B cell (primary cell): ENCODE results near the gene TEX11. TPM values are rescaled to one million over a fixed set of nuclear protein-coding genes. Genes with fewer than 3 reads are reported as not detected.

Source experiments
- ATAC-seq: fragments of 200-7000 bp; cut with Tn5 transposase; one replicate; pipeline ENCODE4 v1.10.0; 2021; ENCODE audit warnings: low read depth, mild to moderate bottlenecking, moderate number of reproducible peaks, moderate library complexity
- CTCF ChIA-PET: fragments of 350-600 bp; sonication (Branson Sonifier 250); formaldehyde crosslinking; loops from one replicate; lab custom pipeline; 2021; ENCODE audit warnings: antibody characterized with exemption, inconsistent platforms; lab: Charles Lee
- POLR2A ChIA-PET: fragments of 350-600 bp; sonication (Branson Sonifier 250); formaldehyde crosslinking; loops from one replicate; lab custom pipeline; 2021; ENCODE audit warnings: antibody characterized with exemption; lab: Charles Lee
- DNase-seq: peaks from one replicate; pipeline ENCODE4 v3.0.0; 2013
- H2AFZ ChIP-seq: 2 replicates; pipeline ENCODE4 v1.6.1; 2012; ENCODE audit warnings: mild to moderate bottlenecking, low read depth, low read length; ENCODE audit not compliant: insufficient read depth, poor library complexity, severe bottlenecking
- H3K27ac ChIP-seq, 2 donors: 1 replicate in 1 of 2; 2 replicates in 1 of 2; pipeline ENCODE4 v1.5.1; 2012 to 2013; ENCODE audit warnings: low read length in 2 of 2, mild to moderate bottlenecking in 2 of 2, moderate library complexity in 1 of 2
- H3K27me3 ChIP-seq, 4 experiments: fragments of 200-600 bp in 1 of 4; sonication (generic) in 1 of 4; replicated peaks in 1 of 4; 1 replicate in 2 of 4; 2 replicates in 2 of 4; pipeline versions ENCODE4 v1.6.1 to v1.7.0; 2013 to 2016; ENCODE audit warnings: low read length in 3 of 4, mild to moderate bottlenecking in 2 of 4, mixed read lengths in 1 of 4, moderate library complexity in 1 of 4; ENCODE audit not compliant: insufficient read depth in 4 of 4, control insufficient read depth in 3 of 4; ENCODE audit errors: control extremely low read depth in 1 of 4
- H3K36me3 ChIP-seq, 2 experiments: replicated peaks in 1 of 2; 1 replicate in 1 of 2; 2 replicates in 1 of 2; pipeline versions ENCODE4 v1.6.1 to v1.7.1; 2013; ENCODE audit warnings: low read length in 1 of 2; ENCODE audit not compliant: insufficient read depth in 2 of 2, control insufficient read depth in 1 of 2; ENCODE audit errors: control extremely low read depth in 1 of 2, extremely low read depth in 1 of 2
- H3K4me1 ChIP-seq, 2 donors: fragments of 200-600 bp in 1 of 2; sonication (generic) in 1 of 2; 1 replicate in 1 of 2; 2 replicates in 1 of 2; pipeline versions ENCODE4 v1.5.1 to v1.6.1; 2013 to 2017; ENCODE audit warnings: low read length in 2 of 2; ENCODE audit not compliant: control insufficient read depth in 2 of 2, insufficient read depth in 2 of 2
- H3K4me2 ChIP-seq: replicated peaks from 2 replicates; pipeline ENCODE3; 2012; ENCODE audit warnings: mild to moderate bottlenecking, low read depth, low read length; ENCODE audit not compliant: poor library complexity, severe bottlenecking
- H3K4me3 ChIP-seq, 5 experiments: fragments of 200-600 bp in 1 of 5; sonication (generic) in 1 of 5; 1 replicate in 3 of 5; 2 replicates in 2 of 5; pipeline versions ENCODE4 v1.5.1 to v1.7.0; 2011 to 2016; ENCODE audit warnings: low read length in 4 of 5, mild to moderate bottlenecking in 4 of 5, low read depth in 2 of 5, control low read depth in 1 of 5, moderate library complexity in 1 of 5; ENCODE audit not compliant: insufficient read depth in 1 of 5; ENCODE audit errors: control extremely low read depth in 1 of 5, extremely low read depth in 1 of 5
- H3K79me2 ChIP-seq: fragments of 200-600 bp; sonication (generic); one replicate; pipeline ENCODE4 v1.6.0; 2016; ENCODE audit warnings: low read length; ENCODE audit not compliant: control insufficient read depth, insufficient read depth
- H3K9ac ChIP-seq: fragments of 200-600 bp; sonication (generic); 2 replicates; pipeline ENCODE4 v1.6.1; 2017; ENCODE audit warnings: mild to moderate bottlenecking, low read length, moderate library complexity
- H3K9me3 ChIP-seq, 3 donors: one replicate each; pipeline versions ENCODE4 v1.6.1 to v1.7.1; 2013; ENCODE audit warnings: low read length in 2 of 3; ENCODE audit not compliant: control insufficient read depth in 2 of 3, insufficient read depth in 1 of 3; ENCODE audit errors: control extremely low read depth in 1 of 3
- H4K20me1 ChIP-seq: 2 replicates; pipeline ENCODE4 v1.6.0; 2012; ENCODE audit warnings: mild to moderate bottlenecking, low read length; ENCODE audit not compliant: insufficient read depth, control insufficient read depth, poor library complexity, severe bottlenecking
- H3K27ac Mint-ChIP-seq: one replicate; pipeline ENCODE4 v1.8.0; 2021; ENCODE audit warnings: mixed read lengths
- H3K27me3 Mint-ChIP-seq: one replicate; pipeline ENCODE4 v1.8.0; 2021; ENCODE audit warnings: mixed read lengths
- H3K4me1 Mint-ChIP-seq: one replicate; pipeline ENCODE4 v1.8.0; 2021; ENCODE audit warnings: mixed read lengths
- H3K4me3 Mint-ChIP-seq: one replicate; pipeline ENCODE4 v1.8.0; 2021; ENCODE audit warnings: mixed read lengths
- H3K9me3 Mint-ChIP-seq: one replicate; pipeline ENCODE4 v1.8.0; 2022; ENCODE audit warnings: mixed read lengths; ENCODE audit not compliant: insufficient read depth
- EZH2 ChIP-seq: IDR thresholded peaks from 2 replicates; pipeline ENCODE4 v1.6.1; 2012; ENCODE audit warnings: borderline replicate concordance, low read depth, mild to moderate bottlenecking, moderate library complexity, low read length; ENCODE audit not compliant: insufficient read depth, poor library complexity, severe bottlenecking
- WGBS: methylation state at CpG from one replicate; pipeline ENCODE4 v1.1.5; 2013; ENCODE audit warnings: missing lambda C conversion rate; ENCODE audit not compliant: insufficient coverage; 5-methylcytosine and 5-hydroxymethylcytosine counted together
- intact Hi-C: fragments of 100-400 bp; cut with micrococcal nuclease; formaldehyde crosslinking; loops from one replicate; pipeline ENCODE4 v1.10.0; 2022
- polyA plus RNA-seq: library from polyadenylated mRNA; depleted of rRNA; stranded (reverse); fragments of >200 nt; gene quantifications from 2 replicates; pipeline ENCODE4 v1.2.3, GENCODE V29; 2012
- total RNA-seq, 2 donors: library from RNA; stranded (reverse); fragments of 120-200 nt in 1 of 2; gene quantifications; 1 replicate in 1 of 2; 2 replicates in 1 of 2; pipeline versions ENCODE4 v1.2.3 to v1.2.4, GENCODE V29; 2013 to 2022
- TF ChIP-seq, protein P1 (sequence below): fragments of 200-600 bp; IDR thresholded peaks from one replicate; pipeline ENCODE4 v1.8.0; 2022; ENCODE audit warnings: antibody characterized with exemption, mild to moderate bottlenecking

TEX11 gene
- total and polyA plus RNA-seq, 2 donors (not counting 1 experiment from before 2014, with no cell fraction given) = not detected

GRCh38 chrX:70504772-70505450 lies 403.6 kb downstream of the TEX11 start:
- no peak for ATAC-seq
- CTCF ChIA-PET = no interaction called here

DNA sequence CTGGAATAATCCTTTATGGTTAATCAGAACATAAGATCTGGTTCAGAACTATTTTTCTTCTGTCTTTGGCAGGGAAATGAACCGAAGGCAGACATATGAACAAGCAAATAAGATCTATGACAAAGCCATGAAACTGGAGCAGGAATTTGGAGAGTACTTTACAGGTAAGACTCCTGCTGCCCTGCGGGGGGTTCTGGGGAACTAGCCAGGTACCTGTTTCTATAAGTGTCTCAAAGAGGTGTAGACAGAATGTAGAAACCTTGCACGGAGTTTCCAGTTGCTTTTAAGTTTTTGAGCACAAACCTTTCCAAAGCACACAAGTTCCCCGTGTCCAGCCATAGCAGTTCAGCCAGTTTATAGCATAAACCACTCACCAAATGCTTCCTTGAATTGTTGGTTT lies 407.7 kb downstream of the TEX11 start:
- H3K9me3 Mint-ChIP-seq = no peaks in the 10 kb centered on the region
- no peaks in the 10 kb centered on the region for H3K27me3 Mint-ChIP-seq
- no peak overlapping the region for H3K4me2 ChIP-seq
- CTCF ChIA-PET = no interaction called here
- no peaks in the 10 kb centered on the region for H3K27me3 ChIP-seq
- no peak for DNase-seq
- intact Hi-C loops = no loop called here
- POLR2A ChIA-PET = no interaction called here
- H3K4me1 Mint-ChIP-seq = no peaks in the 10 kb centered on the region
- no peaks in the 10 kb centered on the region for H4K20me1 ChIP-seq
- H3K9ac ChIP-seq = no peak overlapping the region
- no peak for ATAC-seq
- no peak overlapping the region for H3K27ac ChIP-seq
- no peak for TF ChIP-seq EZH2
- TF ChIP-seq, protein P1, sequence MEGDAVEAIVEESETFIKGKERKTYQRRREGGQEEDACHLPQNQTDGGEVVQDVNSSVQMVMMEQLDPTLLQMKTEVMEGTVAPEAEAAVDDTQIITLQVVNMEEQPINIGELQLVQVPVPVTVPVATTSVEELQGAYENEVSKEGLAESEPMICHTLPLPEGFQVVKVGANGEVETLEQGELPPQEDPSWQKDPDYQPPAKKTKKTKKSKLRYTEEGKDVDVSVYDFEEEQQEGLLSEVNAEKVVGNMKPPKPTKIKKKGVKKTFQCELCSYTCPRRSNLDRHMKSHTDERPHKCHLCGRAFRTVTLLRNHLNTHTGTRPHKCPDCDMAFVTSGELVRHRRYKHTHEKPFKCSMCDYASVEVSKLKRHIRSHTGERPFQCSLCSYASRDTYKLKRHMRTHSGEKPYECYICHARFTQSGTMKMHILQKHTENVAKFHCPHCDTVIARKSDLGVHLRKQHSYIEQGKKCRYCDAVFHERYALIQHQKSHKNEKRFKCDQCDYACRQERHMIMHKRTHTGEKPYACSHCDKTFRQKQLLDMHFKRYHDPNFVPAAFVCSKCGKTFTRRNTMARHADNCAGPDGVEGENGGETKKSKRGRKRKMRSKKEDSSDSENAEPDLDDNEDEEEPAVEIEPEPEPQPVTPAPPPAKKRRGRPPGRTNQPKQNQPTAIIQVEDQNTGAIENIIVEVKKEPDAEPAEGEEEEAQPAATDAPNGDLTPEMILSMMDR = no peak
- H3K4me1 ChIP-seq = no peaks in the 10 kb centered on the region
- H3K79me2 ChIP-seq = no peaks in the 10 kb centered on the region
- WGBS = no CpG with 5 or more reads among the region's 4 CpGs
- no peak overlapping the region for H3K27ac Mint-ChIP-seq
- H3K9me3 ChIP-seq = no peaks in the 10 kb centered on the region
- no peak overlapping the region for H2AFZ ChIP-seq
- no peak overlapping the region for H3K4me3 Mint-ChIP-seq
- H3K4me3 ChIP-seq = no peak overlapping the region
- peaks cover 0 to 3% of the 10 kb centered on the region in 2 experiments for H3K36me3 ChIP-seq

More at GRCh38 chrX:70504772-70505450, 403.6 kb downstream of the TEX11 start:
- Mint-ChIP-seq H3K9me3 (no peaks in the 10 kb centered on the region), H3K4me3 (no peak overlapping the region), H3K4me1 (peaks cover 8% of the 10 kb centered on the region), H3K27me3 (no peaks in the 10 kb centered on the region), H3K27ac (no peak overlapping the region)
- Histone ChIP-seq H3K9ac (no peak overlapping the region), H3K4me2 (no peak overlapping the region), H3K36me3 (no peaks in the 10 kb centered on the region), H3K27ac (no peak overlapping the region), H4K20me1 (no peaks in the 10 kb centered on the region), H3K4me1 (no peaks in the 10 kb centered on the region), H3K79me2 (no peaks in the 10 kb centered on the region), H3K9me3 (no peaks in the 10 kb centered on the region), H2AFZ (no peak overlapping the region), H3K4me3 (no peak overlapping the region), H3K27me3 (no peaks in the 10 kb centered on the region)
- intact Hi-C loops = no loop called here
- 100% methylated on average over 1 of the region's 6 CpGs for WGBS
- POLR2A ChIA-PET = no interaction called here
- TF ChIP-seq EZH2 = no peak
- TF ChIP-seq, protein P1 = no peak
- DNase-seq = no peak
